Effector memory CD8-positive, alpha-beta T cell (primary cell): ENCODE data around the gene MYOD1.

Experiments
- ATAC-seq: fragments of 150-1000 bp; cut with Tn5 transposase; replicated peaks from 2 replicates; pipeline ENCODE4 v1.10.0; 2021; ENCODE audit warnings: mild to moderate bottlenecking, moderate library complexity
- DNase-seq, 3 experiments: peaks; one replicate each; pipeline ENCODE4 v3.0.0; 2021
- H3K27ac Mint-ChIP-seq, 2 donors: one replicate each; pipeline ENCODE4 v1.8.0; 2022; ENCODE audit warnings: mild to moderate bottlenecking in 2 of 2, mixed read lengths in 2 of 2, moderate library complexity in 2 of 2
- H3K27me3 Mint-ChIP-seq, 2 donors: one replicate each; pipeline ENCODE4 v1.8.0; 2022; ENCODE audit warnings: mixed read lengths in 2 of 2
- H3K36me3 Mint-ChIP-seq: one replicate; pipeline ENCODE4 v1.8.0; 2022; ENCODE audit warnings: mild to moderate bottlenecking, moderate library complexity, mixed read lengths; ENCODE audit not compliant: insufficient read depth
- H3K4me1 Mint-ChIP-seq, 2 donors: one replicate each; pipeline ENCODE4 v1.8.0; 2022; ENCODE audit warnings: low read depth in 2 of 2, mixed read lengths in 2 of 2
- H3K4me3 Mint-ChIP-seq, 2 donors: one replicate each; pipeline ENCODE4 v1.8.0; 2022; ENCODE audit warnings: mild to moderate bottlenecking in 2 of 2, mixed read lengths in 2 of 2, moderate library complexity in 2 of 2
- H3K9me3 Mint-ChIP-seq, 2 donors: one replicate each; pipeline ENCODE4 v1.8.0; 2022; ENCODE audit warnings: mixed read lengths in 2 of 2
- total RNA-seq, 9 experiments: gene quantifications; one replicate each; lab custom pipeline; 2026; lab: John Stamatoyannopoulos, UW

MYOD1 gene
- total RNA-seq: 0 to 0.06 (median 0) reads per million in 9 experiments

DNA sequence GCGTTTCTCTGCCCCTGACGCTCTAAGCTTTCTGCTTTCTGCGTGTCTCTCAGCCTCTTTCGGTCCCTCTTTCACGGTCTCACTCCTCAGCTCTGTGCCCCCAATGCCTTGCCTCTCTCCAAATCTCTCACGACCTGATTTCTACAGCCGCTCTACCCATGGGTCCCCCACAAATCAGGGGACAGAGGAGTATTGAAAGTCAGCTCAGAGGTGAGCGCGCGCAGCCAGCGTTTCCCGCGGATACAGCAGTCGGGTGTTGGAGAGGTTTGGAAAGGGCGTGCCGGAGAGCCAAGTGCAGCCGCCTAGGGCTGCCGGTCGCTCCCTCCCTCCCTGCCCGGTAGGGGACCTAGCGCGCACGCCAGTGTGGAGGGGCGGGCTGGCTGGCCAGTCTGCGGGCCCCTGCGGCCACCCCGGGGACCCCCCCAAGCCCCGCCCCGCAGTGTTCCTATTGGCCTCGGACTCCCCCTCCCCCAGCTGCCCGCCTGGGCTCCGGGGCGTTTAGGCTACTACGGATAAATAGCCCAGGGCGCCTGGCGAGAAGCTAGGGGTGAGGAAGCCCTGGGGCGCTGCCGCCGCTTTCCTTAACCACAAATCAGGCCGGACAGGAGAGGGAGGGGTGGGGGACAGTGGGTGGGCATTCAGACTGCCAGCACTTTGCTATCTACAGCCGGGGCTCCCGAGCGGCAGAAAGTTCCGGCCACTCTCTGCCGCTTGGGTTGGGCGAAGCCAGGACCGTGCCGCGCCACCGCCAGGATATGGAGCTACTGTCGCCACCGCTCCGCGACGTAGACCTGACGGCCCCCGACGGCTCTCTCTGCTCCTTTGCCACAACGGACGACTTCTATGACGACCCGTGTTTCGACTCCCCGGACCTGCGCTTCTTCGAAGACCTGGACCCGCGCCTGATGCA, at the start of gene MYOD1:
Gene MYOD1 (plus strand): TSS at position 544 of the 910 bp plus-strand sequence. CDS start 212 bp downstream, at position 756.
- ATAC-seq (no peak), DNase-seq (no peak)
- H3K27me3 Mint-ChIP-seq: peaks cover 25 to 26% of the 10 kb centered on the region in 2 donors
- no peak within 1 kb of the TSS for H3K4me3 Mint-ChIP-seq
- H3K27ac Mint-ChIP-seq: no peak within 1 kb of the TSS
- H3K4me1 Mint-ChIP-seq: no peaks in the 10 kb centered on the region
- no peaks in the 10 kb centered on the region for H3K36me3 Mint-ChIP-seq
- no peaks in the 10 kb centered on the region for H3K9me3 Mint-ChIP-seq

DNA sequence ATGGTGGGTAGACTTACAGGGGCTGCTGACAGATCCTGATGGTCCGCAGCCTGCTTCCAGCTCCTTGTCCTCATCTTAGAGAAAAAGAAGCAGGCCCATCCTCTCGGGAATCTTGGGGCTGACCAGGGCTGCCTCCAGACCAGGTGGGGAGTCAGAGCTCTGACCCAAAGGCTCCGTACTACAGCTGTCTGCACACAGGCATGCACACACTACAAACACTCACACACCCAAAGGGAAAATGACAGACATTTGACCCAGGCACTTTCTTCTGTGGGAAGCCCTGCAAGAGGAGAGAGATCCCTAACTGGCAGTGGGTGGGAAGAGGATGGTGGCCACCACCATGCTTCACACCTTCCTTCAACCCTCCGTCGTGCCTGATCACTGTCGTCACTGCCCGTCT, 46.9 kb upstream of the MYOD1 start:
- peaks cover 43 to 50% of the 10 kb centered on the region in 2 donors for H3K27me3 Mint-ChIP-seq
- no peaks in the 10 kb centered on the region for H3K4me1 Mint-ChIP-seq
- H3K36me3 Mint-ChIP-seq: no peaks in the 10 kb centered on the region
- H3K9me3 Mint-ChIP-seq: peaks cover 6 to 30% of the 10 kb centered on the region in 2 donors
- no peak for DNase-seq
- ATAC-seq: no peak
- no peak overlapping the region for H3K4me3 Mint-ChIP-seq
- H3K27ac Mint-ChIP-seq: no peak overlapping the region

- Mint-ChIP-seq H3K9me3 (peaks cover 6 to 30% of the 10 kb centered on the region in 2 donors), H3K27ac (no peak overlapping the region), H3K36me3 (no peaks in the 10 kb centered on the region), H3K4me1 (no peaks in the 10 kb centered on the region), H3K4me3 (no peak overlapping the region), H3K27me3 (peaks cover 43 to 50% of the 10 kb centered on the region in 2 donors)
- DNase-seq: no peak
- no peak for ATAC-seq
These were observed 45.4 kb upstream of the MYOD1 start for GRCh38 chr11:17673951-17674350.

DNA sequence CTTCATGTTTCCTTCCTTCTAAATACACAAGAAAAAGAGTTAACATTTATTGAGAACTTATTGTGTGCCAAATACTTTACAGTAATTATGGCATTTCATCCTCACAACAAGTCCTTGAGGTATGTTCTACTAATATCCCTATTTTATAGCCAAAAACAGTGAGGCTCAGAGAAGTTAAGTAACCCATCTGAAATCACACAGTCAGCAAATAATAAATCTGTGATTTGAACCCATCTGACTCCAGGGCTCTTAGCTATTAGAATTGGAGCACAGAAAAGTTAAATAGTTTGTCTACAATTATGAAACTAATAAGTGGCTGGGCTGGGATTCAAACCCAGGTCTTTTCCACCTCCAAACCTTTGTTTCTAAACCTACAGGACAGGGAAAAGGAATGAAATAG, 36.5 kb upstream of the MYOD1 start:
- ATAC-seq (no peak), DNase-seq (no peak)
- no peaks in the 10 kb centered on the region for H3K36me3 Mint-ChIP-seq
- no peak overlapping the region for H3K27ac Mint-ChIP-seq
- H3K27me3 Mint-ChIP-seq: peaks cover 42 to 55% of the 10 kb centered on the region in 2 donors
- no peaks in the 10 kb centered on the region for H3K9me3 Mint-ChIP-seq
- H3K4me3 Mint-ChIP-seq: no peak overlapping the region
- H3K4me1 Mint-ChIP-seq: no peaks in the 10 kb centered on the region

- Mint-ChIP-seq H3K27me3 (peaks cover 42 to 55% of the 10 kb centered on the region in 2 donors), H3K27ac (no peak overlapping the region), H3K36me3 (no peaks in the 10 kb centered on the region), H3K4me3 (no peak overlapping the region), H3K9me3 (no peaks in the 10 kb centered on the region), H3K4me1 (no peaks in the 10 kb centered on the region)
- ATAC-seq (no peak), DNase-seq (no peak)
These were observed 35.8 kb upstream of the MYOD1 start for GRCh38 chr11:17683377-17684161.

DNA sequence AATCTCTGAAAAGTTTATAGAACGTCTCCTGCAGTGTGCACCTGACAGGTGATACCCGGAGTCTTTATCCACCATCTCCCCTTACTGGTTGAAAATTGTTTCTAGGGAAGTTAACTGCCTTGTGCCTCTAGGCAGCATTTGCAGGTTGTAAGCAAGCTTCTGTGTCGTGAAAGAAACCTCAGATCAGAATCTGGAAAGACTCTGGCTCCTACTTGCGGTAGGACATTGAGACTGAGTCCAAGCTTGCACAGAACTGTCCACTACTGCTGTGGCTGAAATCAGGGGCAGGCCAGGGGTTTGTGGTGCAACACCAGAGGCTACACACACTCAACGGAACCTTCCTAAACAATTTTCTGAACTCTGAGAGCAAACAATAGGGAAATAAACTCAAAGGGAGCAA, 34.8 kb upstream of the MYOD1 start:
- no peaks in the 10 kb centered on the region for H3K4me1 Mint-ChIP-seq
- no peak overlapping the region for H3K27ac Mint-ChIP-seq
- peaks cover 42 to 55% of the 10 kb centered on the region in 2 donors for H3K27me3 Mint-ChIP-seq
- ATAC-seq (no peak), DNase-seq (no peak)
- H3K4me3 Mint-ChIP-seq: no peak overlapping the region
- no peaks in the 10 kb centered on the region for H3K9me3 Mint-ChIP-seq
- no peaks in the 10 kb centered on the region for H3K36me3 Mint-ChIP-seq

- H3K36me3 Mint-ChIP-seq: no peaks in the 10 kb centered on the region
- peaks cover 32 to 49% of the 10 kb centered on the region in 2 donors for H3K27me3 Mint-ChIP-seq
- ATAC-seq (no peak), DNase-seq (no peak)
- H3K9me3 Mint-ChIP-seq: no peaks in the 10 kb centered on the region
- no peak overlapping the region for H3K4me3 Mint-ChIP-seq
- no peak overlapping the region for H3K27ac Mint-ChIP-seq
- no peaks in the 10 kb centered on the region for H3K4me1 Mint-ChIP-seq
These were observed 33.0 kb upstream of the MYOD1 start for GRCh38 chr11:17686231-17686980.

- Mint-ChIP-seq H3K36me3 (no peaks in the 10 kb centered on the region), H3K4me1 (no peaks in the 10 kb centered on the region), H3K27me3 (peaks cover 34 to 48% of the 10 kb centered on the region in 2 donors), H3K4me3 (no peak overlapping the region), H3K27ac (no peak overlapping the region), H3K9me3 (no peaks in the 10 kb centered on the region)
- DNase-seq: no peak
- no peak for ATAC-seq
These were observed 31.3 kb upstream of the MYOD1 start for GRCh38 chr11:17687946-17688670.

DNA sequence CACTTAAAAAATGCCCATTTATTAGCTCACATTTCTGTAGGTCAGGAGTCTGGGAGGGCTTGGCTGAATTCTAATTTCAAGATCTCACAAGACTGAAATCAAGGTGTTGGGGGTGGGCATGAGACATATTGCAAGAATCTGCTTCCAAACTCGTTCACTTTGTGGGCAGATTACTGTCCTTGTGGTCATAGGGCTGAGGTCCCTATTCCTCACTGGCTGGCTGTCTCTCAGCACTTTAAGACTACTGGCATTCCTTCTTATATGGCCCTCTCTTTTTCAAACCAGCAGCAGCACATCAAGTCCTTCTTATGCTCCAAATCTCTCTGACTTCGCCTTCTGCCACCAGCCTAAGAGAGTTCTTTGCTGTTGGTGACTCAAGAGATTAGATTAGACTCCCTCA, 27.8 kb upstream of the MYOD1 start:
- DNase-seq: no peak

DNA sequence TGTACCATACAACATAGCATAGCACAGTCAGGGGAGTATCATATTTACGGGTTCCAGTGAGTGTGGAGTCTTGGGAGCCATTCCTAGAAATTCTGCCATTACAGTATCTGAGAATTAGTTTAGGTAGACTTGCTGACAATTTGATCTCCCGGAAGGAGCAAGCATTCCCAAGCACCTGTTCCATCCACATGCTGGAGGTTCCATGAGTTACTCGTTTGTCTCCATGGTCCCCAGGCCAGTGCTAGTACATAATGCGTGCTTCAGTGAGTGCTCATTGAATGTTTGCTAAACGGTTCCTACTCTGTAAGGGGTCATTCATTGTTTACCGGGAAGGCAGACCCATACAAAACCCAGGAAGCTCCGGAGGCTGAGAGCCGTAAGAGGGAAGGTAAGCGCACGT, 27.4 kb upstream of the MYOD1 start:
- Mint-ChIP-seq H3K4me1 (peaks cover 0 to 2% of the 10 kb centered on the region in 2 donors), H3K27me3 (peaks cover 52 to 53% of the 10 kb centered on the region in 2 donors), H3K9me3 (no peaks in the 10 kb centered on the region), H3K27ac (no peak overlapping the region), H3K4me3 (no peak overlapping the region), H3K36me3 (no peaks in the 10 kb centered on the region)
- DNase-seq (no peak), ATAC-seq (no peak)

More for the DNA sequence above, 27.8 kb upstream of the MYOD1 start:
- no peak overlapping the region for H3K4me3 Mint-ChIP-seq
- H3K27me3 Mint-ChIP-seq: peaks cover 49 to 52% of the 10 kb centered on the region in 2 donors
- H3K27ac Mint-ChIP-seq: no peak overlapping the region
- no peaks in the 10 kb centered on the region for H3K36me3 Mint-ChIP-seq
- H3K4me1 Mint-ChIP-seq: peaks cover 0 to 2% of the 10 kb centered on the region in 2 donors
- ATAC-seq: no peak
- H3K9me3 Mint-ChIP-seq: no peaks in the 10 kb centered on the region

DNA sequence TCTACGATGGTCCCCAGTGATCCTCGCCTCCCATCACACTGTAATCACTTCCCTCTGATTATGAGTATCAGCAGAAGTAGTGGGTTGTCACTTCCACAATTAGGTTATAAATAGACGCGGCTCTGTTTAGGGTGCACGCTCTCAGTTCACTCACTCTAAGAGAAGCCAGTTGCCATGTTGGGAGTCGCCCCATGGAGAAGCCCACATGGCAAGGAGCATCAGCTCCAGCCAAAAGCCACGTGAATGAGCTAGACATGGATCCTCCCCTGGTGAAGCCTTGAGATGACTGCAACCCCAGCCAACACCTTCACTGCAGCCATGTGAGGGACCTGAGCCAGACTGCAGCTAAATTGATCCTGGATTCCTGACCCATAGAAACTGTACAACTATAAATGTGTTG, 26.4 kb upstream of the MYOD1 start:
- ATAC-seq (no peak), DNase-seq (no peak)
- Mint-ChIP-seq H3K27me3 (peaks cover 55 to 63% of the 10 kb centered on the region in 2 donors), H3K9me3 (no peaks in the 10 kb centered on the region), H3K4me3 (no peak overlapping the region), H3K36me3 (no peaks in the 10 kb centered on the region), H3K4me1 (peaks cover 0 to 2% of the 10 kb centered on the region in 2 donors), H3K27ac (no peak overlapping the region)

- no peak overlapping the region for H3K4me3 Mint-ChIP-seq
- H3K27me3 Mint-ChIP-seq: peaks cover 55 to 69% of the 10 kb centered on the region in 2 donors
- no peaks in the 10 kb centered on the region for H3K36me3 Mint-ChIP-seq
- DNase-seq (no peak), ATAC-seq (no peak)
- peaks cover 0 to 2% of the 10 kb centered on the region in 2 donors for H3K4me1 Mint-ChIP-seq
- no peak overlapping the region for H3K27ac Mint-ChIP-seq
- H3K9me3 Mint-ChIP-seq: no peaks in the 10 kb centered on the region
These were observed 25.8 kb upstream of the MYOD1 start for GRCh38 chr11:17693531-17693930.
